ENCODE measurements around the gene HEPHL1. TPM values are rescaled to one million over a fixed set of nuclear protein-coding genes. Genes with fewer than 3 reads are reported as not detected.
"Not testable (repeated sequence)": the region's sequence is repeated elsewhere in the genome, so short reads cannot be mapped to it uniquely, and the experiment has no call there.

HEPHL1 gene
- total RNA-seq, 1 donor: 4.3 TPM

DNA sequence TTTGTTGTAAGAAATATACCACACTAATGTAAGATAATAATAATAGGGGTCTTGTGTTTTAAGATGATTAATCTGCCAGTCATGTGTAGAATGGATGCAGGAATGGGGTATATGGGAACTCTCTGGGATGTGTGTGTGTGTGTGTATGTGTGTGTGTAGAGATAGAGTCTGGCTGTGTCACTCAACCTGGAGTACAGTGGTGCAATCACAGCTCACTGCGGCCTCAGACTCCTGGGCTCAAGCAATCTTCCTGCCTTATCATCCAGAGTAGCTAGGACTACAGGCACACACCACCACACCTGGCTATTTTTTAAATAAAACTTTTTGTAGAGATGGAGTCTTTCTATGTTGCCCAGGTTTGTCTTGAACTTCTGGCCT is 96.0 kb downstream of the HEPHL1 start:
- DNase-seq (ENCODE audit: low read depth): no peak
- no peak overlapping the region for H3K4me3 ChIP-seq (ENCODE audit: low read depth, low read length)
- TF ChIP-seq, protein P1, sequence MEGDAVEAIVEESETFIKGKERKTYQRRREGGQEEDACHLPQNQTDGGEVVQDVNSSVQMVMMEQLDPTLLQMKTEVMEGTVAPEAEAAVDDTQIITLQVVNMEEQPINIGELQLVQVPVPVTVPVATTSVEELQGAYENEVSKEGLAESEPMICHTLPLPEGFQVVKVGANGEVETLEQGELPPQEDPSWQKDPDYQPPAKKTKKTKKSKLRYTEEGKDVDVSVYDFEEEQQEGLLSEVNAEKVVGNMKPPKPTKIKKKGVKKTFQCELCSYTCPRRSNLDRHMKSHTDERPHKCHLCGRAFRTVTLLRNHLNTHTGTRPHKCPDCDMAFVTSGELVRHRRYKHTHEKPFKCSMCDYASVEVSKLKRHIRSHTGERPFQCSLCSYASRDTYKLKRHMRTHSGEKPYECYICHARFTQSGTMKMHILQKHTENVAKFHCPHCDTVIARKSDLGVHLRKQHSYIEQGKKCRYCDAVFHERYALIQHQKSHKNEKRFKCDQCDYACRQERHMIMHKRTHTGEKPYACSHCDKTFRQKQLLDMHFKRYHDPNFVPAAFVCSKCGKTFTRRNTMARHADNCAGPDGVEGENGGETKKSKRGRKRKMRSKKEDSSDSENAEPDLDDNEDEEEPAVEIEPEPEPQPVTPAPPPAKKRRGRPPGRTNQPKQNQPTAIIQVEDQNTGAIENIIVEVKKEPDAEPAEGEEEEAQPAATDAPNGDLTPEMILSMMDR (IDR thresholded peaks at IDR 0.05; ENCODE audit: insufficient read depth, low read depth, low read length): no peak

DNA sequence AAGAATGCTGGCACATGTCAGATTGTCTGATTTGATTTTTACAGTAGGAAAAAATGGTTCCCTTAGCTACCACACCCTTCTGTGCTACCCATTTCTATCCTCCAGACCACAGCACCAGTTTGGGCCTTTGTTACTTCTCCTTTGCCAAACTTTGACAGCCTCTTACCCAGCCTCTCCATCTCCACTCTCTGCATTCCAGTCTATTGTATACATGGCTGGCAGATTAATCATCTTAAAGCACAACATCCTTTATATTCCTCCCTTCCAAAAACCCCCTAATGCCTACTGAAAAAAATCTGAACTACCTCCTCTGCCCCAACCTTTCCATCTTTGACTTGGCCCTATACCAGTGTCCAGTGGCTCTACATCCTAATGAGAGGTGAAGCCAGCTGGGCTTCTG is 96.7 kb downstream of the HEPHL1 start:
- no peak for DNase-seq (ENCODE audit: low read depth)
- TF ChIP-seq, protein P1 (IDR thresholded peaks at IDR 0.05; ENCODE audit: insufficient read depth, low read depth, low read length): no peak
- no peak overlapping the region for H3K4me3 ChIP-seq (ENCODE audit: low read depth, low read length)

DNA sequence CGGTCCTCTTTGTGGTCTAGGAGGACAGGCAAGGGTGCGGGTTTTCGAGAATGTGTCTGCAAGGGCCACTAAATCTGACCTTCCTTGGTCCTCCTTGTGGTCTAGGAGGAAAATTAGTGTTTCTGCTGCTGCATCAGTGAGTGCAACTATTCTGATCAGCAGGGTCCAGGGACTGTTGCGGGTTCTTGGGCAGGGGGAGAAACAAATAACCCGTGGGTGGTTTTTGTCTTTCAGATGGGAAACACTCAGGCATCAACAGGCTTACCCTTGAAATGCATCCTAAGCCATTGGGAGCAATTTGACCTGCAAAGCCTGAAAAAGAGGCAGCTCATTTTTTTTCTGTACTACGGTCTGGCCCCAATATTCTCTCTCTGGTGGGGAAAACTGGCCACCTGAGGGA is 98.5 kb downstream of the HEPHL1 start:
- not testable (repeated sequence) for DNase-seq (ENCODE audit: low read depth); H3K4me3 ChIP-seq (ENCODE audit: low read depth, low read length)

DNA sequence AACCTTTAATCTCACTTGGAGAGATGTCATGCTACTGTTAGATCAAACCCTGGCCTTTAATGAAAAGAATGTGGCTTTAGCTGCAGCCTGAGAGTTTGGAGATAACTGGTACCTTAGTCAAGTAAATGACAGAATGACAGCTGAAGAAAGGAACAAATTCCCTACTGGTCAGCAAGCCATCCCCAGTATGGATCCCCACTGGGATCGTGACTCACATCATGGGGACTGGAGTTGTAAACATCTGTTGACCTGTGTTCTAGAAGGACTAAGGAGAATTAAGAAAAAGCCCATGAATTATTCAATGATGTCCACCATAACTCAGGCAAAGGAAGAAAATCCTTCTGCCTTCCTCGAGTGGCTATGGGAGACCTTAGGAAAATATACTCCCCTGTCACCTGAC is 99.4 kb downstream of the HEPHL1 start:
- not testable (repeated sequence) for DNase-seq (ENCODE audit: low read depth)

DNA sequence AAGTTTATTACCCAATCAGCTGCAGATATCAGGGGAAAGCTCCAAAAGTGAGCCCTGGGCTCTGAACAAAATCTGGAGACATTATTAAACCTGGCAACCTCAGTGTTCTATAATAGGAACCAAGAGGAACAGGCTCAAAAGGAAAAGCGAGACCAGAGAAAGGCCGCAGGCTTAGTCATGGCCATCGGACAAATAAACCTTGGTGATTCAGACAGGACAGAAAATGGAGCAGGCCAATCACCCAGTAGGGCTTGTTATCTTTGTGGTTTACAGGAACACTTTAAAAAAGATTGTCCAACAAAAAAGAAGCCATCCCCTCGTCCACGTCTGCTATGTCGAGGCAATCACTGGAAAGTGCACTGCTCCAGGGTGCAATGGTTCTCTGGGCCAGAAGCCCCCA is 99.8 kb downstream of the HEPHL1 start:
- TF ChIP-seq, protein P1 (IDR thresholded peaks at IDR 0.05; ENCODE audit: insufficient read depth, low read depth, low read length): no peak
- no peak overlapping the region for H3K4me3 ChIP-seq (ENCODE audit: low read depth, low read length)
- no peak for DNase-seq (ENCODE audit: low read depth)

More for the DNA sequence above, 99.4 kb downstream of the HEPHL1 start:
- not testable (repeated sequence) for H3K4me3 ChIP-seq (ENCODE audit: low read depth, low read length)

DNA sequence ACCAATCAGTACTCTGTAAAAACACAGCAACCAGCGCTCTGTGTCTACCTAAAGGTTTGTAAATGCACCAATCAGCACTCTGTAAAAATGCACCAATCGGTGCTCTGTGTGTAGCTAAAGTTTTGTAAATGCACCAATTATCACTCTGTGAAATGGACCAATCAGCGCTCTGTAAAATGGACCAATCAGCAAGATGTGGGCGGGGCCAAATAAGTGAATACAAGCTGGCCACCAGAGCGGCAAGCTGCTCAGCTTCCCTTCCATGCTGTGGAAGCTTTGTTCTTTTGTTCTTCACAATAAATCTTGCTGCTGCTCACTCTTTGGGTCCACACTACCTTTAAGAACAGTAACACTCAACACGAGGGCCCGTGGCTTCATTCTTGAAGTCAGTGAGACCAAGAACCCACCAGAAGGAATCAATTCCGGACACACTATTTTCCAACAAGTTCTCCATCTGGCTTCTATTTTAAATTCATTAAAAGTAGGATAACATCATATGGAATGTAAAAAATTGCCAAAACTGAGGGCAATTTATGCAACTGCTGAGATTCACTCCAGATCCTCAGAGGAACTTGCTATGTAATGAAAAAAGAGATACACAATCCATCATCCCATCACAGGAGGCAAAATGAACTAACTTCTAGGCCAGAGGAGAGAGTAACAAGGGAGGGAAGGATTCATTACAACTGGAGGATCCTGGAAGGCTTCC is 104.4 kb downstream of the HEPHL1 start:
- no peak for DNase-seq (ENCODE audit: low read depth)
- no peak overlapping the region for H3K4me3 ChIP-seq (ENCODE audit: low read depth, low read length)
- TF ChIP-seq, protein P1 (IDR thresholded peaks at IDR 0.05; ENCODE audit: insufficient read depth, low read depth, low read length): no peak

DNA sequence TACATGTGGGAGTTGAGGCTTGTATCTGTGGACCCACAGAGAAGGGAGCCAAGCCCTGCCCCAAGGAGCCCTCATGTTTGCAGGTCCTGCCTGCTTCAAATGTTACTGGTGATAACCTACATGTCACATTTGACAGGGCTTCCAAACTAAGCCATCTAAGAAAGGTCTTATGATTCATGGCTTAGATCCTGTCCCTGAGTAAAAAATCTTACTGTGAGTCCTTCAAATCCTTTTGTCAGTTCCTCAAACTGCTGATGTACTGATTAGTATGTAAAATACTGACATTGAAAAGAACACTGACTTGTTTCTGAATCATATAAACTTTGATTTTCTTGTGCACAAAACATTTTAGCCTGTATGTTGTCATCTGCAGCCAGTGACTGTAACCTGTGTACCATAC is 106.5 kb downstream of the HEPHL1 start:
- DNase-seq (ENCODE audit: low read depth): no peak
- peak overlapping the region; percentile 74 for H3K4me3 ChIP-seq (ENCODE audit: low read depth, low read length)
- TF ChIP-seq, protein P1 (IDR thresholded peaks at IDR 0.05; ENCODE audit: insufficient read depth, low read depth, low read length): no peak

DNA sequence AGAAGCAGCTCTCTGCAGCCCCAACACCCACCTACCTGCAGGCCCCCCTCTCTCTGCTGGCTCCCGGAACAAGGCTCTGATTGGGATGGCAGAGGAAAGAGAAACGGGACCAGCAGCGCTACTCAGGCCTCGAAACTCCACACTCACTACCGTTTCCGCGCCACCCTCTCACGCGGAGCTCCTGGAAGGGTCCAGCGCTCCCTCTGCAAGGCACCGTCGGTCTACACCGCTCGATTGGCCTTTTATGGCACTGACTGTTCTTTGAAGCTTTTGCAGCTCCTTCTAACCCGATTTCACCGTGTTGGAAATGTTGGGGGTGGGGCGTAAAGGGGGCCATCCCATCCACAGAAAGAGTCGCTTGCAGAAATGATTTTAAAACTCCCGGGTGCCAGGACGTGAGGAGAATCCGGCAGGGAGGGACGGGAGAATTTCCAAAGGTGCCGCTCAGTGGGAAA is 107.2 kb downstream of the HEPHL1 start:
- no peak for DNase-seq (ENCODE audit: low read depth)
- TF ChIP-seq, protein P1 (IDR thresholded peaks at IDR 0.05; ENCODE audit: insufficient read depth, low read depth, low read length): no peak
- H3K4me3 ChIP-seq (ENCODE audit: low read depth, low read length): peak overlapping the region; percentile 74
